HG02610 (cell line): Measurements from ENCODE around the gene FTSJ3.

ENCODE experiments used
- ATAC-seq: cut with Tn5 transposase; IDR thresholded peaks from one replicate; pipeline ENCODE4 v1.9.1; 2021; ENCODE audit warnings: mild to moderate bottlenecking, moderate library complexity; ENCODE audit not compliant: unreplicated experiment

The FTSJ3 gene

DNA sequence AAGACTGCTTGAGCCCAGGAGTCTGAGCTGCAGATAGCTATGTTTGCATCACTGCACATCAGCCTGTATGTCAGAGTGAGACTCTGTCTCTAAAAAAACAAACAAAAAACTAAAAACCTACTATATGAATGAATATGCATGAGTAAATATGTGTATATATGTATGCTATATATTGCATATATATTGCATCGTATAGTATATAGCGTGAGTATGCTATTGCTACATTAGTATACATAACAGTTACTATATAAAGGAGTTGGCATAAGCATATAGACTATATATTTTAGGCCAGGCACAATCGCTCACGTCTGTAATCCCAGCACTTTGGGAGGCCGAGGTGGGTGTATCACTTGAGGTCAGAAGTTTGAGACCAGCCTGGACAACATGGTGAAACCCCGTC is 37.4 kb downstream of the FTSJ3 start:
- no peak for ATAC-seq

DNA sequence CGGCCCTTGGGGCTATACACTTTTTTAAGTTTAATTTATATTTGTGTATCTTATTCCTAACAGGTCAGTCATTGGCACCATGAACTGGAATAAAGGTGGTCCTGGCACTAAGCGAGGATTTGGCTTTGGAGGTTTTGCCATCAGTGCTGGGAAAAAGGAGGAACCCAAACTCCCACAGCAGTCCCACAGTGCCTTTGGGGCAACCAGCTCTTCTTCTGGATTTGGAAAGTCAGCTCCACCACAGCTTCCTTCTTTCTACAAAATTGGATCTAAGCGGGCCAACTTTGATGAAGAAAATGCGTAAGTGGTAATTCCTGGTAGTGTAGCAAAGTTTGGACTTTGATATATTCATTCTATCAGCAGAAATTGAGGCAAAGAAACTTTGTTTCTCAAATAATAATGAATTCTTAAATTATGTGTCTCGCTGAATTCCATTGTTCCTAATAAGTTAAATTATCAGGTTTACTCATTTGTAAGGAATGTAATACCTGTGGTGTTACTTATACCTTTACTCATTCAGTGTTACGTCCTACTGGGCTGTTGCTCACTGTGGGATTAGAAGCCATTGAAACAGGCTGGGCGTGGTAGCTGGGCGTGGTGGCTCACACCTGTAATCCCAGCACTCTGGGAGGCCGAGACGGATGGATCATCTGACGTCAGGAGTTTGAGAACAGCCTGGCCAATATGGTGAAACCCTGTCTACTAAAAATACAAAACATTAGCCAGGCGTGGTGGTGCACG is 40.3 kb downstream of the FTSJ3 start:
- no peak for ATAC-seq

DNA sequence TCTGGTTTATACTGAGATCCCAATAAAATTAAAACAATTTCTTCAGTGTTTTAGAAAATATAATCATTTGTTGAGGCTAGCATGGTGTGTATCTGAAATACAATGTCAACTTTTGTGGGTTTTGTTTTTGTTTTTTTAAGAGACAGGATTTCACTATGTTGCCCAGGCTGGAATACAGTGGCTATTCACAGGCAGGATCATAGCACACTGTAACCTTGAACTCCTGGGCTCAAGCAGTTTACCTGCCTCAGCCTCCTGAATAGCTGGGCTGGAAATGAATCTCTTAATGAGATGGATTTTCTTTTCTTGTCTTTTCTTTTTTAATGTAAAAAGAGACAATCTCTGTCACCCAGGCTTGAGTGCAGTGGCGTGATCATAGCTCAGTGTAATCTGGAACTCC is 41.3 kb downstream of the FTSJ3 start:
- no peak for ATAC-seq

DNA sequence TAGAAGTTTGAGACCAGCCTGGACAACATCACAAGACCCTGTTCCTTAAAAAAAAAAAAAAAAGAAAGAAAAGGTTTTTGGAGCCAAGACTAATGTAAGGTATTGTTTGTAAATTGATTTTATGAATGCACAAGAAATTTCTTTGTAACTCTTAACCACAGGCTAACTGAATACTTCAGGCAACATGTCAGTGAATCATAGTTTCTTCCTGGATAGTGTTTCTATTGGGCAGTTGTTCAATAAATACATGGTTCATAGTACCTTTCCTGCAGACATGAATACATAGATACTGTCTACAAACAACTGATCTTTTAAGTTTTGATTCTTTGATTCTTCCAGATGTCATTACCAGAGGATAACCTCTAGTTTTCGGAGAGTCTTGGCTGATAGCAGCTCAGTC is 41.9 kb downstream of the FTSJ3 start:
- ATAC-seq, result no peak

DNA sequence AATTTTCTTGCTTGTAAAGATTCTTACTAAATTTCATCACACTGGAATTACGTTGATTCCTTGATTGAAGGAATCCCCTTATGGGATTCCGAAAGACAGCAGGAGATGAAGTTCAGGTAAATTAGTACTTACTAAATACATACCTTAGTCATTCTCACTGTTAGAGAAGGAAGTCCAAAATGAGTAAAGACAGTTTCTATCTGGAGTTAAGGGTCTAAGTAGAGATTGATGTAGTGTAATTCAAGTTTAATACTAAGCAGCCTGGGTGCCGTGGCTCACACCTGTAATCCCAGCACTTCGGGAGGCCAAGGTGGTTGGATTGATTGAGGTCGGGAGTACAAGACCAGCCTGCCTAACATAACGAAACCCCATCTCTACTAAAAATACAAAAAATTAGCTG is 43.9 kb downstream of the FTSJ3 start:
- ATAC-seq, result no peak

DNA sequence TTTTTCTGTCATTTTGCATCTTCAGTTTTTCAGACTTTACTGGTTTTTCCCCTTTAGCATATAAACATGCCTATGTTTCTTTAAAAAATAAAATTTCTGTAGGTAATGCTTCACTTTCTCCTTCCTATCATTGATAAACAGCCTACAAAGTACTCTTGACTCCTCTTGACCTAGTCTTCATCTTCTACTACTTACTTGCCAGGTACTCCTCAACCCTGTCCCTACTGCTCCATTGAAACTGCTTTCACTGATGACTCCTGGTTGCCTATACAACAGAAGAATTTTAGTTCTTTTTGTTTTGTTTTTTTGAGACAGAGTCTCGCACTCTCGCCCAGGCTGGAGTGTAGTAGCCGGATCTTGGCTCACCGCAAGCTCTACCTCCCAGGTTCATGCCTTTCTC is 46.5 kb downstream of the FTSJ3 start:
- ATAC-seq, result no peak

DNA sequence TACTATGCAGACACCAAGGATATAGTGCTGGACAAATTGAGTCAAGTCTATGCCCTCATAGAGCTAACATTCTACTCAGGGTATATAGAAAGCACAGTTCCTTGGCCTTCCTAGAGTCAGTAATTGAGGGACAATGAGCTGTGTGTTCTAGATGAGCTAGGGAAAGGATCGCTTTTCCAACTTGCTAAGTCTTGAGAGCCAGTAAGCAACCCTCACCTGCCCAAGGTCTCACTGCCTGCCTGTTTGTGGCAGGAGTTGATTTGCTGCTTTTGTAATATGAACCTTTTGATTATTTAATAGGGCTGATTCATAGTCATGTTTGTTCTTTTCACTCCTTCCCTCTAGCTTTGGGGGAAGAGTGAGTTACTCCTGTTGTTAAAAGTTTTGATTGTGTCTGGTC is 47.0 kb downstream of the FTSJ3 start:
- no peak for ATAC-seq

DNA sequence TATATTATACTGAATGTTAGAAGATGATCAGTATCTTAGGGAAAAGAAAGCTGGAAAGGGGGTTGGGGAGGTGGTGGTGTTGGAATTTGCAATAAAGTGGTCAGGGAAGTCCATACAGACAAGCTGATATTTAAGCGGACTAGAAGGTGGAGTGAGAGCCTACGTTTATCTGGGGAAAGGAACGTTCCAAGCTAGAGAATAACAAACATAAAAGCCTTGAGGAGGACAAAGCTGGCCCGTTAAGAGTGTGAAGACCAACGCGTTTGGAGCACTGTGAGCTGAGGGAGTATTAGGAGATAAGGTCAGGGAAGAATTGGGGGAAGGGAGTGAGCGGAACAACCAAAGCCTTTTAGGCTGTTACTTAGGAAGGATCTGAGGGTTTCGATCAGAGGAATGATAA is 52.0 kb downstream of the FTSJ3 start:
- no peak for ATAC-seq

DNA sequence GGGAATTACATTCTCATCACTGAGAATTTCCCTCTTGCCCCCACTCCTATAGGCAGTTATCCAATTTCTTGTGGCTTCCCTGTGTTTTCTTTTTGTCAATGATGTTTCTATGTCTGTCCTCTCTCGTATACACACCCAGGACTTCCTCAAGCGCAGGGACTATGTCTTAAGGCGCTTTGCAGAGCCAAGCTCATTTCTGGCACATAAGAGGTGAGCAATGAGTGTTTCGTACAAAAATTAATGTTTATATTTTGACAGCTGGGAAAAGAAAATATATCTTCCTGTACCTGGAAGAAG is 52.5 kb downstream of the FTSJ3 start:
- ATAC-seq, result no peak

DNA sequence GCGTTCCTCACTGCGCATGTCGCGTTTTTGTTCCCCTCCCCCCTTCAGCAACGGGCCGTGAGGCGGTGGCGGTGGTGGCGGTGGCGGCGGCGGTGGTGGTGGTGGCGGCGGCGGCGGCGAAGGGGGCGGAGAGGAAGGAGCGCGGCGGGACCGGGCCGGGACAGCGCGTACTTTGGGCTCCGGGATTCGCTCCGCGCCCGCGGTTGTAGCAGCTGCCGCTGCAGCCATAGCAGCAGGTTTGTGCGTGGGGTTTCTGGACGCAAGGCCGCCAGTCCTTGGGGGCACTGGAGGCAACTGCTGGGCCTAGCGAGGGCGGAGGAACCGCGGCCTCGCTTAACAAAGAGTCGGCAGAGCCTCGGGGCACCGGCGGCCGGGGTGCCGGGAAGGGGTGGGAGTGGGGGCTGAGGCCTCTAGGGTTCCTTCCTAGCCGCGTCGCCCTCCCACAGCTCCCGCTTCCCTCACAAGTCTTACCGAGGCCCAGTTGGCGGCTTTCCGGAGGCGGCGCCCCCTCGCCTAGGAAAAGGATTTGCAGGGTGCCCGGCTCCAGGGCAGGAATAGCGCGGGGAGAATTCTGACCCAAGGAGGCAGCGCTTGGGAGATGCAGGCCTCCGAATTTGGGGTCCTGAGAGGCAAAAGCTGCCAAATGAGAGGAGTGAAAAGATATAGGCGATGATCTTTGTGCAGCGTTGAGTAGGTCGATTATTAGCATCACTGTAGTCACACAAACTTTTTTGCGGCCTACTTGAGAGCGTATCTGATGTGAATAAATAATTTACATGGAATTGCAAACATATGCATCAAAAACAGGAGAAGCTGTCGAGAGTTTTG is 53.1 kb downstream of the FTSJ3 start, which contains the start of gene DDX42:
DDX42 (plus strand) TSS at position 30 of the 828 bp plus-strand sequence. CDS start 12,880 bp downstream, outside the sequence.
- ATAC-seq, result no peak

DNA sequence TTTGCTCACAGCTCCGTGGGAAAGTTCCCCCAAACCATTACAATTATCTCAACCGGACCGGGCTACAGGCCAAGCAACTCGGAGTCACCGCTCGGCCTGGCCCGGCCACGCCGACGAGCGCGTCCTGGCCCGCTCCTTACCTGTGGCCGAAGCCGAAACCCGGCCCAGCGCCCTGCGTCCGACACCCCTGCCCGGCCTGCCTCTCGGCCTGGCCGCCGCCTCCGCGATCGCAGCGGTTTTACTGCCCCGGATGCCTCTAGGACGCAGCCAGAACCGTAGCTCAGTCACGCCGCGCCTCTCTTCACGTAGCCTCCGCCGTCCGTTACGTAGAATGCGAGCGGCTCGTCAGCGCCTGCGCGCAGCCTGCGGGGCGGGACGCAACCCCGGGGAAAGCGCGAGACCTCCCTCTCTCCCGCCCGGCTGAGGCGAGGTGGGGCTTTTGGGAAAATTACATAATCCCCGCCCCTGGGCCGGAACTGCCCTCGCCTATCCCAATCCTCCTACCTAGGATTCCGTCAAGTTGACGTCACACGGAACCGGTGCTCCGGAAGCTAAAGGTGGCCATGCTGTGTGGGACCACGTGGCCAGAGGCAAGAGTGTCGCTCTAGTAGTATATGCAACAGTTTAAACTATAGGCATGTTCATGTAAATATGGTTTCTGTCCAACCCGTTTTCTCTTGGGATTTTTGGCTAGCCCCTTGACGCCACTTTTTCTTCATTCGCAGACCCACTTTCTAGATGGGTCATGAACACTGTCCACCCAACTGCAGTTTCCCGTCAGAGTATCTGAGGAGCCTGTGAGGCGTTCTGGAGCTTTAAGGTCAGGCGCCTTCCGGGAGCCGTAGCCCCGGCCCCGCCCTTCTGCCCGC is 54.0 kb downstream of the FTSJ3 start, which contains the start of gene CCDC47:
CCDC47 (minus strand) TSS at position 326 of the 869 bp plus-strand sequence. CDS start 7,422 bp downstream, outside the sequence.
- ATAC-seq, result peak; percentile 83

DNA sequence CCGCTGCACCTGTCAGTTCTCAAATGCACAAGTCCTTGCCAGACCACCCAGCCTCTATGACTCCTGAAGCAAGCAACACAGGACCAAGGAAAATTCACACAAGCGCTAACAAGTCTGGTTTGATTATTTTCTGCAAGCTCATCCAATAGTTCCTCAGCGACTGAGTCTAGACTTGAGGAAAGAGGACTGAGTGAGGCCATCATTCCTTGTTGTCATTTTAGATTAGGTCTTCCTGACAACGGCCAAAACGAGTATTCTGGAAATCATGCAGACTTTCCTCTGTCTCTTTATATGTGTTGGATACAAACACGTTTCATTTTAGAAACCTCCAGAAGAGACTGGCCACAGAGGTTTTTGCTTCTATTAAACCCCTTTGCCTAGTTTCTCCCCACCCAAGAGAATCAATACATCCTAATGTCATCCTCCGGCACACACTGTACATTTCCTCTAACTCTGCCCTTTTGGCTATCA is 54.6 kb downstream of the FTSJ3 start:
- no peak for ATAC-seq
